HG02884 (cell line): ENCODE results near the gene SIGLEC10.

Experiments
- ATAC-seq: cut with Tn5 transposase; IDR thresholded peaks from one replicate; pipeline ENCODE4 v1.9.1; 2021; ENCODE audit warnings: mild to moderate bottlenecking, moderate library complexity; ENCODE audit not compliant: unreplicated experiment

Gene SIGLEC10

GRCh38 chr19:51366389-51367254 is 50.8 kb downstream of the SIGLEC10 start:
- ATAC-seq = no peak

DNA sequence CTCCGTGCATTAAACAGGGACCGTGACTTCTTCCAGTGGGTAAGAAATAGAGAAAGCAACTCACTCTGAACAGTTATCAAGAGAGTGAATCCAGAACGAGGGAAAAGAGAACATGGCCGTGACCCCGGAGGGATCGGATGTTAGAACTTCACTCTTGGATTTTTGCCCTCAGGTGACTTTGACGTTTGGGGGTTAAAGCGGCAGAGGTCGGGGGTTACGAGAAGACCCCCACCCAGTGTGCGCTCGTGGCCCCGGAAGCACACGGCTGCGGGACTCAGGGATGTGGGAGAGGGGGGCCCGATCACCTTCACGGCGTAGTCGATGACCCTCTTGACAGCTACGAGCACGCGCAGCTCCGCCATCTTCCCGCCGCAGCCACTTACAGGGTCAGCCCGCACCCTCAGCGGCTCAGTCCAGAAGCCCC is 51.5 kb downstream of the SIGLEC10 start, which contains the start of gene ETFB:
Gene ETFB (minus strand): TSS at position 424 of the 424 bp plus-strand sequence. CDS start 62 bp downstream, at position 362.
- no peak for ATAC-seq

DNA sequence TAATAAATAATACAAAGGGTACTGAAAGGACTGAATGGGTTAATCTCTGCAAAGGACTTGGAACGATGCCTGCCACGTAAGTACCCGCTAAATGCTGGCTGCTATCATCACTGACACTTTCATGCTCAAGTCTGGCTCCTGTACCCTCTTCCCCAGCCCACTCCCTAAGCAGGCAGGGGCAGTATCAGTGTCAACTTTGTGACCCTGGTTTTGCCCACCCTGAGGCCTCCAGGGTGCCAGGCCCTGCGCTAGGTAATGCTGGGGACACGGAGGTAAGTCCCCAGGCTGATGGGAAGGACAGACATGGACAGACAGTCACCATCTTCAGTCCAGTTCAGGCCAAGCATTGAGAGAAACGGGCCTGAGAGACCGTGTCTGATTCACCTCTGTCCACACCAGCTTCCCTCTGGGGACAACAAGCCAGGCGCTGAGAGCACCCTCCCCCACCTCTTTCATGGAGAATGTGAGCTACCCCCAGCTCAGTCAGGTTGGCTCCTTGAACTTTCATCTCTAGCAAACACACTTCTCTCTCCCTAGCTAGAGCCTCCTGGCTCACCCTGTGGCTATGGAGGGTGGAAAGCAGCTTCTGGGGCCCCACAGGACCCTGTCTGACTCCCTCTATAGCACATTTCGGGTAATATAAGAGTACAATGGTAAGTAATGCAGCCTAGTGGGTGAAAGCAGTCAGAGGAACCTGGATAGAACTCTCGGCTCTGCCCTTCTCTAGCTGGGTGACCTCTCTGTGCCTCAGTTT is 52.1 kb downstream of the SIGLEC10 start:
- ATAC-seq = no peak

- no peak for ATAC-seq
Measured at GRCh38 chr19:51364200-51365106, 53.0 kb downstream of the SIGLEC10 start.

DNA sequence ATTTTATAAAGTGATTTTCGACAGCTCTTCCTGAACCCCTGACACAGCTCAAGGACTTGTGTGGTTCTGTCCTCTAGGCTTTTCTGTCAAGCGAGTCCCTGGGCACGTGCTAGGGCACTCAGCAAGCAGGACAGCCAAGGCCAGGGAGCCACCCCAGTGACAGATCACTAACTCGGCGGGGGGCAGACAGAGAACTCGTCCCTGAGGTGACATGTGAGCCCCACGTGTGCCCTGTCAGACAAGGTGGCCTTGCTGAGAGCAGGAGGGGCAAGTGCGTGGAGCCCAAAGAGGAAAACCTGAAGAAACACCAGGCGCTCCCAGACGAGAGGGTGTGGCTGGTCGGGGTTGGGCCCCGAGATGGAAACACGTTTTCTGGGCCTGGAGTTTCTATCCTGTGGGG is 56.2 kb downstream of the SIGLEC10 start:
- ATAC-seq = no peak
